ENCODE data around the gene PLPP7. TPM values are rescaled to one million over a fixed set of nuclear protein-coding genes. Genes with fewer than 3 reads are reported as not detected.
"Not testable (repeated sequence)": the region's sequence is repeated elsewhere in the genome, so short reads cannot be mapped to it uniquely, and the experiment has no call there.

The PLPP7 gene
- total and polyA plus RNA-seq, 7 donors = 0.46 to 31.9 (median 14.3) TPM

GRCh38 chr9:131337131-131337848 lies 47.8 kb downstream of the PLPP7 start:
- Histone ChIP-seq H3K4me1 (peaks cover 0 to 5% (median 0%) of the 10 kb centered on the region in 4 donors), H3K27me3 (no peaks in the 10 kb centered on the region), H3K36me3 (no peaks in the 10 kb centered on the region), H3K9me3 (no peaks in the 10 kb centered on the region), H3K27ac (no peak overlapping the region), H3K4me3 (no peak overlapping the region)
- TF ChIP-seq, protein P1, sequence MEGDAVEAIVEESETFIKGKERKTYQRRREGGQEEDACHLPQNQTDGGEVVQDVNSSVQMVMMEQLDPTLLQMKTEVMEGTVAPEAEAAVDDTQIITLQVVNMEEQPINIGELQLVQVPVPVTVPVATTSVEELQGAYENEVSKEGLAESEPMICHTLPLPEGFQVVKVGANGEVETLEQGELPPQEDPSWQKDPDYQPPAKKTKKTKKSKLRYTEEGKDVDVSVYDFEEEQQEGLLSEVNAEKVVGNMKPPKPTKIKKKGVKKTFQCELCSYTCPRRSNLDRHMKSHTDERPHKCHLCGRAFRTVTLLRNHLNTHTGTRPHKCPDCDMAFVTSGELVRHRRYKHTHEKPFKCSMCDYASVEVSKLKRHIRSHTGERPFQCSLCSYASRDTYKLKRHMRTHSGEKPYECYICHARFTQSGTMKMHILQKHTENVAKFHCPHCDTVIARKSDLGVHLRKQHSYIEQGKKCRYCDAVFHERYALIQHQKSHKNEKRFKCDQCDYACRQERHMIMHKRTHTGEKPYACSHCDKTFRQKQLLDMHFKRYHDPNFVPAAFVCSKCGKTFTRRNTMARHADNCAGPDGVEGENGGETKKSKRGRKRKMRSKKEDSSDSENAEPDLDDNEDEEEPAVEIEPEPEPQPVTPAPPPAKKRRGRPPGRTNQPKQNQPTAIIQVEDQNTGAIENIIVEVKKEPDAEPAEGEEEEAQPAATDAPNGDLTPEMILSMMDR (IDR thresholded peaks at IDR 0.05) = no peak
- TF ChIP-seq EP300 (IDR thresholded peaks at IDR 0.05) (no peak), POLR2A (IDR thresholded peaks at IDR 0.05) (no peak), POLR2AphosphoS5 (IDR thresholded peaks at IDR 0.05) (no peak)
- intact Hi-C loops (cut with DNase I) = no loop called here
- 79 to 89% methylated on average over 16 of the region's 16 CpGs for WGBS, 2 donors
- DNase-seq = peak; percentile 46

DNA sequence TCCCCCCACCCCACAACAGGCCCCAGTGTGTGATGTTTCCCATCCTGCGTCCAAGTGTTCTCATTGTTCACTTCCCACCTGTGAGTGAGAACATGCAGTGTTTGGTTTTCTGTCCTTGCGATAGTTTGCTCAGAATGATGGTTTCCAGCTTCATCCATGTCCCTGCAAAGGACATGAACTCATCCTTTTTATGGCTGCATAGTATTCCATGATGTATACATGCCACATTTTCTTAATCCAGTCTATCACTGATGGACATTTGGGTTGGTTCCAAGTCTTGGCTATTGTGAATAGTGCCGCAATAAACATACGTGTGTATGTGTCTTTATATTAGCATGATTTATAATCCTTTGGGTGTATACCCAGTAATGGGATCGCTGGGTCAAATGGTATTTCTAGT lies 49.7 kb downstream of the PLPP7 start:
- intact Hi-C loops (cut with DNase I); H3K27ac ChIP-seq; H3K27me3 ChIP-seq; H3K9me3 ChIP-seq; DNase-seq; H3K4me3 ChIP-seq; H3K4me1 ChIP-seq; H3K36me3 ChIP-seq: not testable (repeated sequence)
- 77 to 87% methylated on average over 5 of the region's 5 CpGs for WGBS, 2 donors

DNA sequence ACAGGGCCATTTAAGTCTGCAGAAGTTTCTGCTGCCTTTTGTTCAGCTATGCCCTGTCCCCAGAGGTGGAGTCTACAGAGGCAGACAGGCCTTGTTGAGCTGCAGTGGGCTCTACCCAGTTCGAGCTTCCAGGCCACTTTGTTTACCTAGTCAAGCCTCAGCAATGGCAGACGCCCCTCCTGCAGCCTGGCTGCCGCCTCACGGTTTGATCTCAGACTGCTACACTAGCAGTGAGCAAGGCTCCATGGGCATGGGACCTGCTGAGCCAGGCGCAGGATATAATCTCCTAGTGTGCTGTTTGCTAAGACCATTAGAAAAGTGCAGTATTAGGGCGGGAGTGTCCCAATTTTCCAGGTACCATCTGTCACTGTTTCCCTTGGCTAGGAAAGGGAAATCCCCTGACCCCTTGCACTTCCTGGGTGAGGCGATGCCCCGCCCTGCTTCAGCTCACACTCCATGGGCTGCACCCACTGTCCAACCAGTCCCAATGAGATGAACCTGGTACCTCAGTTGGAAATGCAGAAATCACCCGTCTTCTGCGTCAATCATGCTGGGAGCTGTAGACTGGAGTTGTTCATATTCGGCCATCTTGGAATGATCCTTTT lies 55.5 kb downstream of the PLPP7 start:
- H3K4me1 ChIP-seq, DNase-seq, H3K36me3 ChIP-seq, H3K27me3 ChIP-seq, H3K27ac ChIP-seq, H3K4me3 ChIP-seq, H3K9me3 ChIP-seq: not testable (repeated sequence)
- 71 to 81% methylated on average over 11 of the region's 11 CpGs for WGBS, 2 donors
- intact Hi-C loops (cut with DNase I) = loop anchor here (5.0 kb wide), 1 partner anchor 397 kb away; the partner anchor contains the start of gene RAPGEF1

- Histone ChIP-seq H3K27me3 (peaks cover 0 to 3% (median 0%) of the 10 kb centered on the region in 3 donors), H3K9me3 (no peaks in the 10 kb centered on the region), H3K4me1 (peaks cover 0 to 9% (median 9%) of the 10 kb centered on the region in 4 donors), H3K36me3 (no peaks in the 10 kb centered on the region), H3K4me3 (no peak overlapping the region), H3K27ac (no peak overlapping the region)
- TF ChIP-seq POLR2AphosphoS5 (IDR thresholded peaks at IDR 0.05) (no peak), EP300 (IDR thresholded peaks at IDR 0.05) (no peak), POLR2A (IDR thresholded peaks at IDR 0.05) (no peak)
- TF ChIP-seq, protein P1 (IDR thresholded peaks at IDR 0.05) = no peak
- no peak for DNase-seq
- intact Hi-C loops (cut with DNase I) = loop anchor here (5.0 kb wide), 1 partner anchor 396 kb away; the partner anchor contains the start of gene RAPGEF1
- 93 to 94% methylated on average over 6 of the region's 6 CpGs for WGBS, 2 donors
Observed at GRCh38 chr9:131346559-131346958, 57.0 kb downstream of the PLPP7 start.

GRCh38 chr9:131347376-131348020 lies 58.0 kb downstream of the PLPP7 start:
- intact Hi-C loops (cut with DNase I) = loop anchor here (5.0 kb wide), 1 partner anchor 395 kb away; the partner anchor contains the start of gene RAPGEF1
- TF ChIP-seq POLR2AphosphoS5 (IDR thresholded peaks at IDR 0.05) (no peak), POLR2A (IDR thresholded peaks at IDR 0.05) (no peak), EP300 (IDR thresholded peaks at IDR 0.05) (no peak)
- TF ChIP-seq, protein P1 (IDR thresholded peaks at IDR 0.05) = no peak
- H3K4me1 ChIP-seq = peaks cover 0 to 9% (median 9%) of the 10 kb centered on the region in 4 donors
- no peak for DNase-seq
- H3K4me3 ChIP-seq = no peak overlapping the region
- no peaks in the 10 kb centered on the region for H3K36me3 ChIP-seq
- no peak overlapping the region for H3K27ac ChIP-seq
- WGBS, 2 donors = 59 to 81% methylated on average over 19 of the region's 19 CpGs
- no peaks in the 10 kb centered on the region for H3K9me3 ChIP-seq
- H3K27me3 ChIP-seq = peaks cover 0 to 3% (median 0%) of the 10 kb centered on the region in 3 donors
